Mesendoderm (in vitro differentiated cells): ENCODE measurements around the gene LRP10.

Source experiments
- DNase-seq: peaks from one replicate; pipeline ENCODE4 v3.0.0; 2013
- H2AK5ac ChIP-seq: 2 replicates; pipeline ENCODE4 v1.6.1; 2013; ENCODE audit warnings: low read length, inconsistent platforms
- H2BK120ac ChIP-seq: 2 replicates; pipeline ENCODE4 v1.6.1; 2013; ENCODE audit warnings: low read depth, mild to moderate bottlenecking, low read length, moderate library complexity, mixed read lengths
- H2BK15ac ChIP-seq: replicated peaks from 2 replicates; pipeline ENCODE4 v1.6.1; 2013; ENCODE audit warnings: low read depth, mild to moderate bottlenecking, moderate library complexity
- H2BK5ac ChIP-seq: 2 replicates; pipeline ENCODE4 v1.6.1; 2013; ENCODE audit warnings: low read length, inconsistent platforms
- H3K18ac ChIP-seq: 2 replicates; pipeline ENCODE4 v1.6.1; 2013; ENCODE audit warnings: mild to moderate bottlenecking, low read length, mixed read lengths
- H3K23ac ChIP-seq: one replicate; pipeline ENCODE4 v1.6.1; 2013; ENCODE audit warnings: low read length
- H3K27ac ChIP-seq: 2 replicates; pipeline ENCODE4 v1.5.1; 2013; ENCODE audit warnings: low read depth, mild to moderate bottlenecking, inconsistent platforms, low read length, moderate library complexity
- H3K27me3 ChIP-seq: 2 replicates; pipeline ENCODE4 v1.6.1; 2013; ENCODE audit warnings: low read length, control low read depth, mild to moderate bottlenecking, inconsistent platforms; ENCODE audit not compliant: insufficient read depth, poor library complexity
- H3K36me3 ChIP-seq: 2 replicates; pipeline ENCODE4 v1.6.1; 2013; ENCODE audit warnings: low read length, inconsistent platforms; ENCODE audit not compliant: control insufficient read depth, insufficient read depth
- H3K4ac ChIP-seq: one replicate; pipeline ENCODE4 v1.6.1; 2013; ENCODE audit warnings: low read depth, mild to moderate bottlenecking, low read length, moderate library complexity
- H3K4me1 ChIP-seq: 2 replicates; pipeline ENCODE4 v1.6.1; 2013; ENCODE audit warnings: low read depth, low read length, inconsistent platforms; ENCODE audit not compliant: control insufficient read depth
- H3K4me2 ChIP-seq: 2 replicates; pipeline ENCODE4 v1.6.1; 2013; ENCODE audit warnings: low read length
- H3K4me3 ChIP-seq: 2 replicates; pipeline ENCODE4 v1.5.1; 2013; ENCODE audit warnings: mild to moderate bottlenecking, low read length
- H3K56ac ChIP-seq: one replicate; pipeline ENCODE4 v1.6.1; 2013; ENCODE audit warnings: low read length
- H3K79me1 ChIP-seq: 2 replicates; pipeline ENCODE4 v1.6.1; 2013; ENCODE audit warnings: low read length, inconsistent platforms
- H3K79me2 ChIP-seq: 2 replicates; pipeline ENCODE4 v1.6.1; 2013; ENCODE audit warnings: mild to moderate bottlenecking, low read length; ENCODE audit not compliant: control insufficient read depth, insufficient read depth
- H3K9ac ChIP-seq: 2 replicates; pipeline ENCODE4 v1.6.1; 2013; ENCODE audit warnings: low read length, inconsistent platforms
- H4K5ac ChIP-seq: one replicate; pipeline ENCODE4 v1.6.1; 2013; ENCODE audit warnings: low read length
- H4K8ac ChIP-seq: one replicate; pipeline ENCODE4 v1.6.1; 2013; ENCODE audit warnings: low read depth, mild to moderate bottlenecking, control low read depth, low read length, moderate library complexity
- WGBS: extraction: QIAGEN DNeasy Blood & Tissue Kit; methylation state at CpG from one replicate; pipeline ENCODE4 v1.1.7; 2013; ENCODE audit warnings: low lambda C conversion rate, missing lambda C conversion rate; ENCODE audit not compliant: insufficient coverage; ENCODE audit errors: extremely low coverage; 5-methylcytosine and 5-hydroxymethylcytosine counted together

LRP10 gene

GRCh38 chr14:22886500-22887259 is 15.1 kb downstream of the LRP10 start:
- Histone ChIP-seq H4K8ac (no peak overlapping the region), H3K9ac (peak overlapping the region; percentile 77), H3K4ac (peak overlapping the region; percentile 84), H3K79me1 (no peaks in the 10 kb centered on the region), H3K27me3 (no peaks in the 10 kb centered on the region), H2BK120ac (no peak overlapping the region), H2AK5ac (no peak overlapping the region), H3K27ac (peak overlapping the region; percentile 91), H3K4me3 (peak overlapping the region; percentile 44), H2BK5ac (no peak overlapping the region), H3K4me1 (peaks cover 15% of the 10 kb centered on the region), H4K5ac (no peak overlapping the region), H3K79me2 (no peaks in the 10 kb centered on the region), H3K36me3 (no peaks in the 10 kb centered on the region), H3K56ac (peak overlapping the region; percentile 86), H2BK15ac (no peak overlapping the region), H3K23ac (peak overlapping the region; percentile 10), H3K4me2 (peak overlapping the region; percentile 75), H3K18ac (peak overlapping the region; percentile 85)
- DNase-seq, result peak; percentile 94
- no CpG with 5 or more reads among the region's 77 CpGs for WGBS

GRCh38 chr14:22887260-22887989 is 15.9 kb downstream of the LRP10 start:
- H3K79me1 ChIP-seq, result no peaks in the 10 kb centered on the region
- peak overlapping the region; percentile 37 for H4K5ac ChIP-seq
- no peaks in the 10 kb centered on the region for H3K79me2 ChIP-seq
- peak overlapping the region; percentile 85 for H3K18ac ChIP-seq
- no peak overlapping the region for H2BK5ac ChIP-seq
- peak overlapping the region; percentile 54 for H3K4me2 ChIP-seq
- peak overlapping the region; percentile 81 for H3K56ac ChIP-seq
- H3K4me1 ChIP-seq, result peaks cover 13% of the 10 kb centered on the region
- H3K27me3 ChIP-seq, result no peaks in the 10 kb centered on the region
- peak overlapping the region; percentile 91 for H3K27ac ChIP-seq
- WGBS, result no CpG with 5 or more reads among the region's 11 CpGs
- H3K23ac ChIP-seq, result no peak overlapping the region
- no peak overlapping the region for H2BK15ac ChIP-seq
- peak overlapping the region; percentile 7 for H3K4me3 ChIP-seq
- peak; percentile 98 for DNase-seq
- H2AK5ac ChIP-seq, result peak overlapping the region; percentile 48
- no peaks in the 10 kb centered on the region for H3K36me3 ChIP-seq
- peak overlapping the region; percentile 77 for H3K9ac ChIP-seq
- H3K4ac ChIP-seq, result peak overlapping the region; percentile 84
- no peak overlapping the region for H4K8ac ChIP-seq
- no peak overlapping the region for H2BK120ac ChIP-seq

- Histone ChIP-seq H2BK15ac (no peak overlapping the region), H2BK120ac (no peak overlapping the region), H3K27ac (no peak overlapping the region), H3K4me1 (peaks cover 9% of the 10 kb centered on the region), H3K36me3 (no peaks in the 10 kb centered on the region), H4K8ac (no peak overlapping the region), H3K4me3 (no peak overlapping the region), H2BK5ac (no peak overlapping the region), H3K79me1 (no peaks in the 10 kb centered on the region), H4K5ac (peak overlapping the region; percentile 37), H3K4ac (no peak overlapping the region), H3K4me2 (peak overlapping the region; percentile 54), H3K56ac (peak overlapping the region; percentile 81), H3K23ac (no peak overlapping the region), H3K27me3 (no peaks in the 10 kb centered on the region), H3K9ac (peak overlapping the region; percentile 77), H3K79me2 (no peaks in the 10 kb centered on the region), H3K18ac (no peak overlapping the region), H2AK5ac (peak overlapping the region; percentile 48)
- WGBS, result no CpG with 5 or more reads among the region's 5 CpGs
- no peak for DNase-seq
Measured at GRCh38 chr14:22887990-22888378, 16.4 kb downstream of the LRP10 start.

GRCh38 chr14:22888662-22889061 is 17.1 kb downstream of the LRP10 start:
- Histone ChIP-seq H3K9ac (no peak overlapping the region), H4K8ac (no peak overlapping the region), H2BK120ac (no peak overlapping the region), H3K4me2 (no peak overlapping the region), H3K27me3 (no peaks in the 10 kb centered on the region), H3K36me3 (no peaks in the 10 kb centered on the region), H3K4ac (no peak overlapping the region), H3K79me2 (no peaks in the 10 kb centered on the region), H4K5ac (no peak overlapping the region), H3K23ac (no peak overlapping the region), H3K27ac (no peak overlapping the region), H2AK5ac (no peak overlapping the region), H3K56ac (no peak overlapping the region), H3K4me1 (peaks cover 4% of the 10 kb centered on the region), H2BK15ac (no peak overlapping the region), H2BK5ac (no peak overlapping the region), H3K79me1 (no peaks in the 10 kb centered on the region), H3K4me3 (no peak overlapping the region), H3K18ac (no peak overlapping the region)
- no peak for DNase-seq
- no CpG with 5 or more reads among the region's 4 CpGs for WGBS

- Histone ChIP-seq H3K27me3 (no peaks in the 10 kb centered on the region), H3K4me2 (no peak overlapping the region), H4K5ac (no peak overlapping the region), H2BK5ac (no peak overlapping the region), H3K4ac (no peak overlapping the region), H3K36me3 (no peaks in the 10 kb centered on the region), H3K79me1 (no peaks in the 10 kb centered on the region), H4K8ac (no peak overlapping the region), H2BK120ac (no peak overlapping the region), H3K23ac (no peak overlapping the region), H2BK15ac (no peak overlapping the region), H3K27ac (no peak overlapping the region), H3K4me3 (no peak overlapping the region), H3K56ac (no peak overlapping the region), H2AK5ac (no peak overlapping the region), H3K18ac (no peak overlapping the region), H3K4me1 (peaks cover 3% of the 10 kb centered on the region), H3K79me2 (no peaks in the 10 kb centered on the region), H3K9ac (no peak overlapping the region)
- no CpG with 5 or more reads among the region's 1 CpG for WGBS
- DNase-seq, result no peak
Measured at GRCh38 chr14:22890416-22890815, 18.9 kb downstream of the LRP10 start.
